Head of caudate nucleus (tissue), 42 donors: Measurements from ENCODE around the gene SERPINB6.
A peak's percentile ranks its signal among the peaks of the same experiment; 100 is the strongest.

Experiments
- DNase-seq, 42 donors: peaks; one replicate each; pipeline versions ENCODE4 v3.0.0 to v3.0.0-alpha.2; 2020 to 2021; ENCODE audit warnings: mixed read lengths in 7 of 42
- intact Hi-C: fragments of 100-400 bp; cut with DNase I; formaldehyde crosslinking; loops from one replicate; pipeline ENCODE4 v1.15.0; 2022

SERPINB6 gene

GRCh38 chr6:2966347-2966746 lies 5.0 kb downstream of the SERPINB6 start:
- no peak for DNase-seq
- intact Hi-C loops = no loop called here

- intact Hi-C loops = no loop called here
- no peak for DNase-seq
Measured at GRCh38 chr6:2964793-2965505, 6.4 kb downstream of the SERPINB6 start.

- intact Hi-C loops = no loop called here
- no peak for DNase-seq
Measured at GRCh38 chr6:2963756-2964155, 7.6 kb downstream of the SERPINB6 start.

GRCh38 chr6:2962636-2963035 lies 8.7 kb downstream of the SERPINB6 start:
- no peak for DNase-seq
- intact Hi-C loops = no loop called here

- DNase-seq = peak in 1 of 42 donors; percentile 32
- intact Hi-C loops = no loop called here
Measured at GRCh38 chr6:2962004-2962403, 9.4 kb downstream of the SERPINB6 start.

GRCh38 chr6:2961506-2961905 lies 9.9 kb downstream of the SERPINB6 start:
- no peak for DNase-seq

GRCh38 chr6:2960935-2961334 lies 10.4 kb downstream of the SERPINB6 start:
- no peak for DNase-seq
- intact Hi-C loops = no loop called here

More at GRCh38 chr6:2961506-2961905, 9.9 kb downstream of the SERPINB6 start:
- intact Hi-C loops = no loop called here

GRCh38 chr6:2959909-2960719 lies 11.3 kb downstream of the SERPINB6 start:
- DNase-seq = peak in 23 of 42 donors; percentile 25 to 78 (median 47)
- intact Hi-C loops = no loop called here

- no peak for DNase-seq
- intact Hi-C loops = no loop called here
Measured at GRCh38 chr6:2958776-2959175, 12.6 kb downstream of the SERPINB6 start.

- intact Hi-C loops = no loop called here
- peak in 21 of 42 donors; percentile 22 to 59 (median 39) for DNase-seq
Measured at GRCh38 chr6:2958331-2958711, 13.0 kb downstream of the SERPINB6 start.

GRCh38 chr6:2957696-2958330 lies 13.6 kb downstream of the SERPINB6 start:
- DNase-seq = peak in 1 of 42 donors; percentile 4
- intact Hi-C loops = no loop called here

GRCh38 chr6:2956930-2957685 lies 14.3 kb downstream of the SERPINB6 start:
- peak in 1 of 42 donors; percentile 7 for DNase-seq
- intact Hi-C loops = no loop called here

- no peak for DNase-seq
- intact Hi-C loops = loop anchor here (2.0 kb wide), 1 partner anchor 36 kb away; no protein-coding TSS in a partner anchor
Measured at GRCh38 chr6:2953098-2953497, 18.3 kb downstream of the SERPINB6 start.

GRCh38 chr6:2952557-2953095 lies 18.7 kb downstream of the SERPINB6 start:
- intact Hi-C loops = loop anchor here (2.0 kb wide), 1 partner anchor 36 kb away; no protein-coding TSS in a partner anchor
- peak; percentile 41 to 90 (median 74) for DNase-seq

- peak in 14 of 42 donors; percentile 13 to 62 (median 40) for DNase-seq
Measured at GRCh38 chr6:2951728-2952127, 19.6 kb downstream of the SERPINB6 start.

GRCh38 chr6:2950713-2951112 lies 20.7 kb downstream of the SERPINB6 start:
- intact Hi-C loops = no loop called here
- peak in 4 of 42 donors; percentile 9 to 36 (median 23) for DNase-seq

More at GRCh38 chr6:2951728-2952127, 19.6 kb downstream of the SERPINB6 start:
- intact Hi-C loops = loop anchor here (2.0 kb wide), 1 partner anchor 37 kb away; no protein-coding TSS in a partner anchor

- intact Hi-C loops = no loop called here
- DNase-seq = peak in 1 of 42 donors; percentile 10
Measured at GRCh38 chr6:2949536-2950083, 21.8 kb downstream of the SERPINB6 start.

- intact Hi-C loops = no loop called here
- DNase-seq = peak in 3 of 42 donors; percentile 1 to 19 (median 5)
Measured at GRCh38 chr6:2949121-2949520, 22.2 kb downstream of the SERPINB6 start.
